Mesenchymal stem cell (in vitro differentiated cells and primary cell): ENCODE results near the gene KIF26B.
"Not testable (repeated sequence)": the region's sequence is repeated elsewhere in the genome, so short reads cannot be mapped to it uniquely, and the experiment has no call there.

Experiments used
- DNase-seq: peaks from one replicate; pipeline ENCODE4 v3.0.0-alpha.2; 2013
- H2AFZ ChIP-seq: one replicate; pipeline ENCODE4 v1.6.1; 2013; ENCODE audit warnings: low read depth, mild to moderate bottlenecking, control low read depth, inconsistent platforms, low read length, moderate library complexity
- H2AK5ac ChIP-seq: 2 replicates; pipeline ENCODE4 v1.6.1; 2013; ENCODE audit warnings: low read length, moderate library complexity, mild to moderate bottlenecking, inconsistent platforms; ENCODE audit not compliant: severe bottlenecking
- H2BK120ac ChIP-seq: one replicate; pipeline ENCODE4 v1.6.1; 2013; ENCODE audit warnings: low read depth, mild to moderate bottlenecking, inconsistent platforms, low read length, moderate library complexity
- H2BK12ac ChIP-seq, 2 experiments: one replicate each; pipeline ENCODE4 v1.6.1; 2013; ENCODE audit warnings: inconsistent platforms in 2 of 2, low read length in 2 of 2, mild to moderate bottlenecking in 2 of 2, moderate library complexity in 2 of 2, control low read depth in 1 of 2
- H2BK15ac ChIP-seq: one replicate; pipeline ENCODE4 v1.6.1; 2013; ENCODE audit warnings: mild to moderate bottlenecking, low read depth, inconsistent platforms; ENCODE audit not compliant: poor library complexity, severe bottlenecking
- H2BK5ac ChIP-seq: 2 replicates; pipeline ENCODE4 v1.6.1; 2013; ENCODE audit warnings: low read depth, mild to moderate bottlenecking, low read length, control low read depth, inconsistent platforms; ENCODE audit not compliant: poor library complexity, severe bottlenecking
- H3K14ac ChIP-seq, 2 experiments: one replicate each; pipeline ENCODE4 v1.6.1; 2013; ENCODE audit warnings: inconsistent platforms in 2 of 2, low read length in 2 of 2, control low read depth in 1 of 2, mild to moderate bottlenecking in 1 of 2, moderate library complexity in 1 of 2
- H3K18ac ChIP-seq, 2 experiments: one replicate each; pipeline ENCODE4 v1.6.1; 2013; ENCODE audit warnings: inconsistent platforms in 2 of 2, low read length in 2 of 2, control low read depth in 1 of 2, low read depth in 1 of 2, mild to moderate bottlenecking in 1 of 2
- H3K23ac ChIP-seq, 2 experiments: one replicate each; pipeline ENCODE4 v1.6.1; 2013; ENCODE audit warnings: inconsistent platforms in 2 of 2, low read length in 2 of 2, mild to moderate bottlenecking in 2 of 2, moderate library complexity in 2 of 2, control low read depth in 1 of 2
- H3K27ac ChIP-seq: 2 replicates; pipeline ENCODE4 v1.5.1; 2013; ENCODE audit warnings: mild to moderate bottlenecking, moderate library complexity, low read length, control low read depth, inconsistent platforms; ENCODE audit not compliant: poor library complexity, severe bottlenecking
- H3K27me3 ChIP-seq, 2 experiments: 2 replicates each; pipeline versions ENCODE4 v1.6.1 to v1.7.0; 2013; ENCODE audit warnings: low read length in 2 of 2, mild to moderate bottlenecking in 2 of 2, moderate library complexity in 2 of 2, control low read depth in 1 of 2, inconsistent platforms in 1 of 2; ENCODE audit not compliant: control insufficient read depth in 1 of 2, insufficient read depth in 1 of 2
- H3K36me3 ChIP-seq, 2 experiments: 2 replicates each; pipeline versions ENCODE4 v1.6.1 to v1.7.0; 2013; ENCODE audit warnings: low read length in 2 of 2, control low read depth in 1 of 2, inconsistent platforms in 1 of 2, low read depth in 1 of 2, mild to moderate bottlenecking in 1 of 2; ENCODE audit not compliant: insufficient read depth in 2 of 2, control insufficient read depth in 1 of 2
- H3K4ac ChIP-seq, 2 experiments: one replicate each; pipeline ENCODE4 v1.6.1; 2013; ENCODE audit warnings: inconsistent platforms in 2 of 2, low read length in 2 of 2, mild to moderate bottlenecking in 2 of 2, moderate library complexity in 2 of 2, control low read depth in 1 of 2, low read depth in 1 of 2
- H3K4me1 ChIP-seq: 2 replicates; pipeline ENCODE4 v1.6.1; 2013; ENCODE audit warnings: low read depth, low read length, control low read depth; ENCODE audit not compliant: control insufficient read depth, insufficient read depth
- H3K4me2 ChIP-seq: 2 replicates; pipeline ENCODE4 v1.6.1; 2013; ENCODE audit warnings: low read length, mild to moderate bottlenecking, inconsistent platforms; ENCODE audit not compliant: poor library complexity, severe bottlenecking
- H3K4me3 ChIP-seq, 2 experiments: 2 replicates each; pipeline versions ENCODE4 v1.5.1 to v1.7.0; 2013; ENCODE audit warnings: low read length in 2 of 2, mild to moderate bottlenecking in 2 of 2, control low read depth in 1 of 2, low read depth in 1 of 2; ENCODE audit not compliant: insufficient read depth in 1 of 2
- H3K79me1 ChIP-seq: replicated peaks from 2 replicates; pipeline ENCODE4 v1.6.1; 2013; ENCODE audit warnings: mild to moderate bottlenecking, control low read depth, low read length, inconsistent platforms; ENCODE audit not compliant: poor library complexity, severe bottlenecking
- H3K9ac ChIP-seq: 2 replicates; pipeline ENCODE4 v1.7.0; 2013; ENCODE audit warnings: mild to moderate bottlenecking, low read length, moderate library complexity
- H3K9me3 ChIP-seq: 2 replicates; pipeline ENCODE4 v1.7.0; 2013; ENCODE audit warnings: mild to moderate bottlenecking, low read length; ENCODE audit not compliant: control insufficient read depth
- H4K8ac ChIP-seq: one replicate; pipeline ENCODE4 v1.6.1; 2013; ENCODE audit warnings: inconsistent platforms, mild to moderate bottlenecking, low read length, moderate library complexity
- H4K91ac ChIP-seq: one replicate; pipeline ENCODE4 v1.6.1; 2013; ENCODE audit warnings: mild to moderate bottlenecking, low read length, inconsistent platforms
- whole genome bisulfite sequencing: methylation state at CpG from one replicate; pipeline ENCODE4 v1.1.7; 2013; ENCODE audit warnings: mixed read lengths; 5-methylcytosine and 5-hydroxymethylcytosine counted together

Gene KIF26B

DNA sequence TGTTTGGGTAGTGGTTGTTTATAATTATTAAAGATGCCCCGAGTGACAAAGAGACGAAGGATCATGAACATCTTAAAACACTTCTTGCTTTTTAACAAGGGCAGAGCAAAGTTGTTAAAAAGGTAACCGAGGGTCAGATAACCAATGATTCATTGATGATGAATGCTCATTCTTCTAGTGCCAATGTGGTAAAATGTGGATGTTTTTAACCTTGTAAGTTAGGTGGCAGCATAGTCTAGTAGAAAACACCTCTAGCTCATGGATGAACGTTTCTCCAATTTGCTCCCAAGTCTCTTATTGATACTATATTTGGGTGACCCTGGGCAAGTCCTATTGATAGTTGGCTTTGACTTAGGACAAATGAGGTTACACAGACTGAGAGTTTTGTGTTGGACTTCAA lies 167.9 kb downstream of the KIF26B start:
- Histone ChIP-seq H3K79me1 (no peaks in the 10 kb centered on the region), H3K14ac (no peak overlapping the region), H2BK12ac (no peak overlapping the region), H3K9ac (no peak overlapping the region), H4K91ac (no peak overlapping the region), H2BK120ac (no peak overlapping the region), H3K9me3 (no peaks in the 10 kb centered on the region), H3K4me2 (no peak overlapping the region), H2AFZ (no peak overlapping the region), H3K4me1 (no peaks in the 10 kb centered on the region), H2BK15ac (no peak overlapping the region), H2BK5ac (no peak overlapping the region), H3K4ac (no peak overlapping the region), H3K23ac (no peak overlapping the region), H2AK5ac (no peak overlapping the region), H4K8ac (no peak overlapping the region), H3K36me3 (no peaks in the 10 kb centered on the region), H3K27ac (no peak overlapping the region), H3K4me3 (no peak overlapping the region), H3K27me3 (peaks cover 5 to 11% of the 10 kb centered on the region in 2 experiments), H3K18ac (no peak overlapping the region)
- DNase-seq, result no peak
- 68% methylated on average over 3 of the region's 4 CpGs for WGBS

GRCh38 chr1:245323765-245324164 lies 169.0 kb downstream of the KIF26B start:
- not testable (repeated sequence) for H2BK15ac ChIP-seq, H4K8ac ChIP-seq, H3K9ac ChIP-seq, H2AK5ac ChIP-seq, H3K36me3 ChIP-seq, H3K4ac ChIP-seq, H3K14ac ChIP-seq, H2BK12ac ChIP-seq, H3K9me3 ChIP-seq, H3K4me1 ChIP-seq, H3K18ac ChIP-seq, H3K79me1 ChIP-seq, H2BK5ac ChIP-seq, H2BK120ac ChIP-seq, H3K27ac ChIP-seq, H3K4me3 ChIP-seq, DNase-seq, H3K23ac ChIP-seq, H3K4me2 ChIP-seq, H2AFZ ChIP-seq, H4K91ac ChIP-seq
- peaks cover 0 to 10% of the 10 kb centered on the region in 2 experiments for H3K27me3 ChIP-seq
- WGBS, result 96% methylated on average over 2 of the region's 2 CpGs

DNA sequence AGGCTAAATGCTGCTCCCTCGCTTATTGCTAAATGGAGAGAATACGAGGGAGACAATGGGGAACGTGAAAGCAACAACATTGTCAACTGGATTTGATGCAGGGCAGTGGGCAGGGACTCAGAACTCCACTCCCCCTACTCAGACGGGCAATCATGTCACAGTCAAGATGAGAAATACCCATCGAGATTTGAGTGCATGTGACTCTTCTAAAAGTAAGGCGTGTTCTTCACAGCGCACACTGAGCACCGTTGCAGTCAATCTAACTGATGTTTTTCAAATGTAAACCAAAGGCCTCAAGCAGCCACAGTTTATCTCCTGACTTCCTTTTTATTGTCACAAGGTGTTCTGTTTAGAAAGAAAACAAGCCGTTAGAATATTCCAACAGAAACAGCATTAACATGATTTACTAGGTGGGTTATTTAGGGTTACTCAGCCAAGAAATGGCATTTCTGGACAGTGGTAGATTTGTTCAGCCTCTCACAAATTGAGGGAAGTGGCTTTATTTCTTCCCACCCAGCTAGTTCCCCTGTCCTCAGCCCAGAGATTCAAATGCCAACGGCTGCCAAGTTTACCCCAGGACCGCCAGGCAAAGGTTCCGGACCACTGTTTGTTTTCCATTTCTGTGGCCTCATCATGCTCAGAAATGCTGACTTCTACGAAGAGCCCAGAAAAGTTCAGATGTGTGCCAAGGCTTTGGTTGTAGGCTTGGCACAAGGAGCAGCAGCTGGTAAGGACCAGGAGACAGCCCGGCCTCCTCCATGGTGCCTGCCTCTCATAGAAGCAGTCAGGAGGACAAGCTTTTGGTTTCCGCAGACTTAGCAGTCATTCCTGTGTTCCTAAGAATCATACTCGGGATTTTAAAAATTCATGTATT lies 171.4 kb downstream of the KIF26B start:
- 83% methylated on average over 15 of the region's 16 CpGs for WGBS
- H2AFZ ChIP-seq, result no peak overlapping the region
- no peak overlapping the region for H2AK5ac ChIP-seq
- H3K14ac ChIP-seq, result no peak overlapping the region
- H3K9ac ChIP-seq, result no peak overlapping the region
- peaks cover 1% of the 10 kb centered on the region for H3K4me1 ChIP-seq
- H3K4ac ChIP-seq, result peak overlapping the region in 1 of 2 experiments; percentile 15
- peak overlapping the region in 1 of 2 experiments; percentile 32 for H3K18ac ChIP-seq
- no peaks in the 10 kb centered on the region for H3K9me3 ChIP-seq
- no peak for DNase-seq
- no peaks in the 10 kb centered on the region for H3K27me3 ChIP-seq
- H4K91ac ChIP-seq, result peak overlapping the region; percentile 6
- H2BK120ac ChIP-seq, result no peak overlapping the region
- H3K4me2 ChIP-seq, result no peak overlapping the region
- H2BK5ac ChIP-seq, result no peak overlapping the region
- H2BK12ac ChIP-seq, result no peak overlapping the region
- no peaks in the 10 kb centered on the region for H3K79me1 ChIP-seq
- no peak overlapping the region for H4K8ac ChIP-seq
- no peak overlapping the region for H2BK15ac ChIP-seq
- H3K36me3 ChIP-seq, result no peaks in the 10 kb centered on the region
- no peak overlapping the region for H3K27ac ChIP-seq
- no peak overlapping the region for H3K23ac ChIP-seq
- H3K4me3 ChIP-seq, result no peak overlapping the region

DNA sequence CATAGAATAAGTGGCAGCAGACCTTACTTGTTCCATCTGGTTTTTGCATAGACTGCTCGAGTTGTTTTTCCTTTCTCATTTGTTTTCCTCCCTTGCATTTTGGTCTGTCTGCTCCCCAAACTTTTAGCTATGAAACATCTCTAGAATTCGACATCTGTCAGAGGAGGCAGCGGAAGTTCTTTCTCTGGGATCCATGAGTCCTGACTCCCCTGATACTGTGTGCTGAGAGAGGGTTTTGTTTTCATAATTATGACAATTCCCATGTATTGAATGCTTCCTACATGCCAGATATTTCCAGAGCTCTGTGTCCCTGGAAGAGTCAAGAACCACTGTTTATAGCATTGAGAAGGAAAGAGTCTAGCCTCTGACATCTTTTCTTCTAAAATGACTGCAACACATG lies 172.6 kb downstream of the KIF26B start:
- Histone ChIP-seq H3K36me3 (no peaks in the 10 kb centered on the region), H2BK12ac (no peak overlapping the region), H3K18ac (no peak overlapping the region), H3K79me1 (no peaks in the 10 kb centered on the region), H3K4ac (no peak overlapping the region), H2AFZ (no peak overlapping the region), H3K27ac (no peak overlapping the region), H4K8ac (no peak overlapping the region), H3K27me3 (no peaks in the 10 kb centered on the region), H2BK5ac (no peak overlapping the region), H3K4me3 (no peak overlapping the region), H3K14ac (no peak overlapping the region), H2AK5ac (no peak overlapping the region), H3K4me2 (no peak overlapping the region), H3K9me3 (no peaks in the 10 kb centered on the region), H3K4me1 (peaks cover 1% of the 10 kb centered on the region), H3K23ac (no peak overlapping the region), H2BK15ac (no peak overlapping the region), H2BK120ac (no peak overlapping the region), H4K91ac (no peak overlapping the region), H3K9ac (no peak overlapping the region)
- DNase-seq, result no peak
- WGBS, result 75% methylated on average over 3 of the region's 3 CpGs
